HL-60 (cell line): ENCODE results near the gene PNMA8B.

Experiments used
- CTCF ChIP-seq: IDR thresholded peaks from one replicate; pipeline ENCODE4 v1.5.1; 2011; ENCODE audit warnings: low read length, control low read depth, inconsistent platforms; ENCODE audit not compliant: insufficient read depth
- POLR2AphosphoS5 ChIP-seq: IDR thresholded peaks from 2 replicates; pipeline ENCODE4 v1.6.1; 2012; ENCODE audit warnings: low read depth

- TF ChIP-seq CTCF, result peak; percentile 91
- no peak for TF ChIP-seq POLR2AphosphoS5
Measured at GRCh38 chr19:46487802-46488445, 7.7 kb downstream of the PNMA8B start.
